Ascending aorta (tissue), 2 donors: Measurements from ENCODE around the gene POLR3A. TPM values are rescaled to one million over a fixed set of nuclear protein-coding genes. Genes with fewer than 3 reads are reported as not detected.
A peak's percentile ranks its signal among the peaks of the same experiment; 100 is the strongest.

Source experiments
- DNase-seq, 2 donors: peaks; one replicate each; pipeline ENCODE4 v3.0.0-alpha.2; 2019; ENCODE audit warnings: low spot score in 2 of 2
- H3K27ac ChIP-seq, 2 donors: fragments of 200-600 bp; sonication (generic); one replicate each; pipeline ENCODE4 v1.5.1; 2016 to 2017; ENCODE audit warnings: mild to moderate bottlenecking in 1 of 2
- H3K27me3 ChIP-seq: fragments of 200-600 bp; sonication (generic); one replicate; pipeline ENCODE4 v1.5.1; 2017
- H3K36me3 ChIP-seq, 2 donors: fragments of 200-600 bp; sonication (generic); one replicate each; pipeline ENCODE4 v1.5.1; 2016
- H3K4me1 ChIP-seq, 2 donors: fragments of 200-600 bp; sonication (generic); one replicate each; pipeline ENCODE4 v1.5.1; 2016 to 2017; ENCODE audit warnings: mild to moderate bottlenecking in 1 of 2
- H3K4me3 ChIP-seq, 2 donors: fragments of 200-600 bp; sonication (generic); one replicate each; pipeline ENCODE4 v1.5.1; 2016 to 2017; ENCODE audit warnings: mild to moderate bottlenecking in 1 of 2
- H3K9me3 ChIP-seq, 2 donors: fragments of 200-600 bp; sonication (generic); one replicate each; pipeline ENCODE4 v1.5.1; 2016
- intact Hi-C: fragments of 100-400 bp; cut with DNase I; formaldehyde crosslinking; loops from one replicate; pipeline ENCODE4 v1.15.1; 2023
- total RNA-seq: library from RNA; depleted of rRNA; stranded (reverse); fragments of >200 nt; gene quantifications from one replicate; pipeline ENCODE4 v1.1.0, GENCODE V29; 2016
- TF ChIP-seq, protein P1 (sequence below), 3 experiments: fragments of 200-600 bp in 2 of 3; fragments of 450-650 bp in 1 of 3; sonication (generic) in 2 of 3; IDR thresholded peaks; one replicate each; pipeline ENCODE4 v1.5.1; 2016 to 2019; ENCODE audit warnings: antibody characterized with exemption in 3 of 3, mild to moderate bottlenecking in 1 of 3, moderate library complexity in 1 of 3

POLR3A gene
- total RNA-seq, 1 donor from 2014 or later, result 18.6 TPM

DNA sequence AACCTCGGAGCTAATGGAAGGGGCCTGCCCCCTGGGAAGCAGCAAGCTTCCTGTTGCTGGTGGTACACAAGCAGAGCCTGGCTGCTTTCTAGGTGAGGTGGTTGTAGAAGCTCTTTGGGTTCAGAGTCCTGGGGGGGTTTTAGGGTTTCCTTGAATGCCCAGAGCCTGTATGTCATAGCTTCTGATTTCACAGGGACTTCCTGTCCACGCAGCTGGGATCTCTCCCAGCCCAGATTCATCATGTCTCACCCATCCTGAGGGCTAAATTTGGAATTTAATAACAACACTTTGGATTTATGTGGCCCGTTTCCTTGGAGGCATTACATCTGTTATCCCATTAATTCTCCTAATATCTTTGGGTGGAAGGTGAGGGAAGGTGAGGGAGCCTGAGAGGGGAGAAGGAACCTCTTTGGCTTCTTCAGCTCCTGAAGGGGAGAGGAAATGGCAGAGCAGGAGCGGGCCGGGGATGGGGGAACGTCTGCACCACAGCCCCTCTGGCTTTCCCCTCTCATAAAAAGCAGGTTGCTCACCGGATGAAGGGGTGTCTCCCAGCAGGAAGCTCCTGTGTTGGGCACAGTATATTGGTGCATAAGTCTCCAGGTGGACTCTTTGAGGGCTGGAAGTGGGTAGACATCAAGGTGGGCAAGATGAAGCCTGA lies 24.0 kb upstream of the POLR3A start:
- Histone ChIP-seq H3K9me3 (no peaks in the 10 kb centered on the region), H3K4me1 (no peaks in the 10 kb centered on the region), H3K36me3 (peaks cover 0 to 3% of the 10 kb centered on the region in 2 donors), H3K27me3 (no peaks in the 10 kb centered on the region), H3K4me3 (no peak overlapping the region), H3K27ac (no peak overlapping the region)
- DNase-seq, result no peak
- TF ChIP-seq, protein P1, sequence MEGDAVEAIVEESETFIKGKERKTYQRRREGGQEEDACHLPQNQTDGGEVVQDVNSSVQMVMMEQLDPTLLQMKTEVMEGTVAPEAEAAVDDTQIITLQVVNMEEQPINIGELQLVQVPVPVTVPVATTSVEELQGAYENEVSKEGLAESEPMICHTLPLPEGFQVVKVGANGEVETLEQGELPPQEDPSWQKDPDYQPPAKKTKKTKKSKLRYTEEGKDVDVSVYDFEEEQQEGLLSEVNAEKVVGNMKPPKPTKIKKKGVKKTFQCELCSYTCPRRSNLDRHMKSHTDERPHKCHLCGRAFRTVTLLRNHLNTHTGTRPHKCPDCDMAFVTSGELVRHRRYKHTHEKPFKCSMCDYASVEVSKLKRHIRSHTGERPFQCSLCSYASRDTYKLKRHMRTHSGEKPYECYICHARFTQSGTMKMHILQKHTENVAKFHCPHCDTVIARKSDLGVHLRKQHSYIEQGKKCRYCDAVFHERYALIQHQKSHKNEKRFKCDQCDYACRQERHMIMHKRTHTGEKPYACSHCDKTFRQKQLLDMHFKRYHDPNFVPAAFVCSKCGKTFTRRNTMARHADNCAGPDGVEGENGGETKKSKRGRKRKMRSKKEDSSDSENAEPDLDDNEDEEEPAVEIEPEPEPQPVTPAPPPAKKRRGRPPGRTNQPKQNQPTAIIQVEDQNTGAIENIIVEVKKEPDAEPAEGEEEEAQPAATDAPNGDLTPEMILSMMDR (IDR thresholded peaks at IDR 0.05), result no peak
- intact Hi-C loops, result no loop called here

DNA sequence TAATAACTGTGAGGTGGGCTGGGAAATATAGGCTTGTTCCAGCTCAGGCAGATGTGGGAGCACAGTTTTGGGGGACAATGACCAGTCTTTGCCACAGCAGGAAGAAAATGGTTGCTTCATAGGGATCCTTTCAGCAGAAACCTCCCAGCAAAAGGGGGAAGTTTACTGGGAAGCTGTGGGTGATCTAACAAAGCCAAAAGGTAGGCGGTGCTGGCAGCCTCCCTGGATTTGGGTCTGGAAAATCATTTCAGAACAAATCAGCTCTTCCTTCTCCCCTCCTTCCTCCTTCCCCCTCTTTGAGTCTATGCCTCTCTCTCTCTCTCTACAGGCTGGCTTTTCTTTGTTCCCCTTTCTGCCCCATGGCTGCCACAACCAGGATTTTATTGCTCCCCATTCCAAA lies 20.5 kb upstream of the POLR3A start:
- Histone ChIP-seq H3K4me1 (no peaks in the 10 kb centered on the region), H3K27ac (no peak overlapping the region), H3K9me3 (no peaks in the 10 kb centered on the region), H3K36me3 (peaks cover 0 to 3% of the 10 kb centered on the region in 2 donors), H3K4me3 (no peak overlapping the region), H3K27me3 (no peaks in the 10 kb centered on the region)
- intact Hi-C loops, result loop anchor here (5.0 to 10.0 kb wide), 2 partner anchors 607 to 1015 kb away; partner anchors contain the start of gene ZMIZ1
- no peak for DNase-seq
- TF ChIP-seq, protein P1 (IDR thresholded peaks at IDR 0.05), result no peak

- Histone ChIP-seq H3K27ac (no peak overlapping the region), H3K27me3 (no peaks in the 10 kb centered on the region), H3K9me3 (no peaks in the 10 kb centered on the region), H3K36me3 (peaks cover 8 to 13% of the 10 kb centered on the region in 2 donors), H3K4me3 (no peak overlapping the region), H3K4me1 (no peaks in the 10 kb centered on the region)
- intact Hi-C loops, result loop anchor here (1.0 to 10.0 kb wide), 3 partner anchors 610 to 1148 kb away; partner anchors contain the start of gene ZMIZ1
- peak in 1 of 2 donors; percentile 92 for DNase-seq
- TF ChIP-seq, protein P1 (IDR thresholded peaks at IDR 0.05), result peak; percentile 85 to 92 (median 86)
Observed at GRCh38 chr10:78047314-78047891, 18.1 kb upstream of the POLR3A start.

DNA sequence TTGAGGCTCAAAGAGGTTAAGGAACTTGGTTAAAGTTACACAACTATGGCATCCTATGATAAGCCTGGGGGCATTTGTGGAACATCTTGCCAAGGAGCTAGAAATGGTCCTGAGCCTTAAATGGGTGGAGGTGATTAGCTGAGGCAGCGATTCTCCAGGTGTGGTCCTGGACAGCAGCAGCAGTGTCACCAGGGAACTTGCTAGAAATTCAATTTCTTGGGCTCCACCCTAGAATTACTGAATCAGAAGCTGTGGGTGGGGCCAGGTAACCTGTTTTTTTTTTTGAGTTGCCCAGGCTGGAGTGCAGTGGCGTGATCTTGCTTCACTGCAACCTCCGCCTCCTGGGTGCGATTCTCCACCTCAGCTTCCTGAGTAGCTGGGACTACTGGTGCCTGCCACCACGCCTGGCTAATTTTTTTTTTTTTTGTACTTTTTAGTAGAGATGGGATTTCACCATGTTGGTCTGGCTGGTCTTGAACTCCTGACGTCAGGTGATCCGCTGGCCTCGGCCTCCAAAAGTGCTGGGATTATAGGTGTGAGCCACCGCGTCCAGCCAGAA lies 17.5 kb upstream of the POLR3A start:
- H3K9me3 ChIP-seq, result no peaks in the 10 kb centered on the region
- H3K4me3 ChIP-seq, result no peak overlapping the region
- peaks cover 13 to 19% of the 10 kb centered on the region in 2 donors for H3K36me3 ChIP-seq
- intact Hi-C loops, result loop anchor here (1.0 to 10.0 kb wide), 3 partner anchors 611 to 1149 kb away; partner anchors contain the start of gene ZMIZ1
- DNase-seq, result no peak
- H3K27ac ChIP-seq, result no peak overlapping the region
- H3K27me3 ChIP-seq, result no peaks in the 10 kb centered on the region
- no peaks in the 10 kb centered on the region for H3K4me1 ChIP-seq
- TF ChIP-seq, protein P1 (IDR thresholded peaks at IDR 0.05), result no peak

DNA sequence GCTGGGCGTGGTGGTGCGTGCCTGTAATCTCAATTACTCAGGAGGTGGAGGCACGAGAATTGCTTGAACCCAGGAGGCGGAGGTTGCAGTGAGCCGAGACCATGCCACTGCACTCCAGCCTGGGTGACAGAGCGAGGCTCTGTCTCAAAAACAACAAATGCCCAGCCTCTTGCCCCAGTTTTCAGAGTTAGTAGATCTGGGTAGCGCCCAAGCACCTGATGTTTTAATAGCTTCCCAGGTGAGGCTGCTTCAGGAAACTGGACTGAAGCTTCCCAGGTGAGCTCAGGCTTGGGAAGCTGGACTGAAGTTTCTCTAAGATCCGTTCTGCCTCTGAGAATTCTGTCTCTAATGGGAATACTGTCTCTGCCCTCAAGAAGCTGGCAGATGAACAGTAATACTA lies 16.5 kb upstream of the POLR3A start:
- Histone ChIP-seq H3K27ac (no peak overlapping the region), H3K36me3 (peaks cover 21 to 28% of the 10 kb centered on the region in 2 donors), H3K9me3 (no peaks in the 10 kb centered on the region), H3K4me3 (no peak overlapping the region), H3K27me3 (no peaks in the 10 kb centered on the region), H3K4me1 (no peaks in the 10 kb centered on the region)
- intact Hi-C loops, result loop anchor here (5.0 to 10.0 kb wide), 2 partner anchors 611 to 1019 kb away; partner anchors contain the start of gene ZMIZ1
- DNase-seq, result no peak
- TF ChIP-seq, protein P1 (IDR thresholded peaks at IDR 0.05), result no peak
